ENCODE results near the gene TRH. TPM values are rescaled to one million over a fixed set of nuclear protein-coding genes. Genes with fewer than 3 reads are reported as not detected.
"Not testable (repeated sequence)": the region's sequence is repeated elsewhere in the genome, so short reads cannot be mapped to it uniquely, and the experiment has no call there.

Gene TRH
- total and polyA plus RNA-seq, 2 of the 4 experiments (the other 2 are of a cell fraction): not detected

- no peak for TF ChIP-seq SMC3 (IDR thresholded peaks at IDR 0.05; ENCODE audit: low read depth, low read length)
- TF ChIP-seq CHD1 (IDR thresholded peaks at IDR 0.05; ENCODE audit: low read depth, low read length): no peak
- TF ChIP-seq MAZ (IDR thresholded peaks at IDR 0.05; ENCODE audit: borderline replicate concordance, low read depth, low read length): no peak
- no peak for TF ChIP-seq FOS (IDR thresholded peaks at IDR 0.05; ENCODE audit: low read depth, low read length)
- no peak for TF ChIP-seq RCOR1 (IDR thresholded peaks at IDR 0.05; ENCODE audit: insufficient replicate concordance, low read length)
- Histone ChIP-seq H3K9me1 (ENCODE audit: insufficient read depth, low read length) (no peaks in the 10 kb centered on the region), H3K9me3 (ENCODE audit: control insufficient read depth, insufficient read depth, low read length) (no peaks in the 10 kb centered on the region), H2BK120ac (ENCODE audit: low read depth, low read length) (no peak overlapping the region), H2BK5ac (ENCODE audit: low read depth, low read length, poor library complexity, severe bottlenecking) (no peak overlapping the region), H3K79me1 (ENCODE audit: low read depth in 1 of 2, low read length in 2 of 2) (no peaks in the 10 kb centered on the region), H3K27ac (ENCODE audit: insufficient read depth, low read length) (no peak overlapping the region), H3K18ac (ENCODE audit: low read depth, low read length) (no peak overlapping the region), H2BK20ac (ENCODE audit: low read depth, low read length) (no peak overlapping the region), H4K5ac (ENCODE audit: low read depth, low read length) (no peak overlapping the region), H2AK5ac (ENCODE audit: low read depth, low read length) (no peak overlapping the region), H2AFZ (replicated peaks; ENCODE audit: low read length, poor library complexity) (no peak overlapping the region), H4K20me1 (ENCODE audit: insufficient read depth, low read length) (no peaks in the 10 kb centered on the region), H4K91ac (ENCODE audit: insufficient read depth, low read depth, low read length) (no peak overlapping the region), H4K8ac (ENCODE audit: low read depth in 2 of 2, low read length in 2 of 2) (no peak overlapping the region), H3K4ac (ENCODE audit: low read depth, low read length) (no peak overlapping the region), H3K36me3 (ENCODE audit: control insufficient read depth, insufficient read depth, low read length) (no peaks in the 10 kb centered on the region), H2AK9ac (replicated peaks; ENCODE audit: low read depth, low read length, poor library complexity) (no peak overlapping the region), H3K23ac (ENCODE audit: low read depth, low read length) (no peak overlapping the region), H3K4me3 (ENCODE audit: insufficient read depth, low read depth, low read length) (no peak overlapping the region), H3K9ac (ENCODE audit: low read depth, low read length) (no peak overlapping the region), H3K14ac (replicated peaks; ENCODE audit: low read depth, low read length) (no peak overlapping the region), H3K27me3 (ENCODE audit: control insufficient read depth, insufficient read depth, low read length) (peaks cover 7% of the 10 kb centered on the region), H3K56ac (ENCODE audit: extremely low read depth, insufficient read depth, low read length) (no peak overlapping the region), H3K4me2 (ENCODE audit: low read depth, low read length) (no peak overlapping the region), H3K4me1 (ENCODE audit: control insufficient read depth, insufficient read depth, low read length) (no peaks in the 10 kb centered on the region), H2BK15ac (ENCODE audit: low read depth, low read length) (no peak overlapping the region)
- BruUV-seq (replicated peaks): no TSS peak
- ATAC-seq (ENCODE audit: low read depth) (no peak), DNase-seq (peak; percentile 48)
- intact Hi-C loops (cut with micrococcal nuclease): no loop called here
- ChIA-PET POLR2A (ENCODE audit: unreplicated experiment) (no interaction called here), CTCF (no interaction called here)
- dilution Hi-C loops (cut with HindIII; ENCODE audit: low sequenced_read_pairs, unreplicated experiment): no loop called here
- WGBS, 2 experiments (ENCODE audit: extremely low coverage in 2 of 2, insufficient read length in 1 of 2): no CpG with 5 or more reads among the region's 11 CpGs
- in situ Hi-C loops (cut with MboI; ENCODE audit: low sequenced_read_pairs): no loop called here
Measured at GRCh38 chr3:130014526-130014925, 40.0 kb downstream of the TRH start.

DNA sequence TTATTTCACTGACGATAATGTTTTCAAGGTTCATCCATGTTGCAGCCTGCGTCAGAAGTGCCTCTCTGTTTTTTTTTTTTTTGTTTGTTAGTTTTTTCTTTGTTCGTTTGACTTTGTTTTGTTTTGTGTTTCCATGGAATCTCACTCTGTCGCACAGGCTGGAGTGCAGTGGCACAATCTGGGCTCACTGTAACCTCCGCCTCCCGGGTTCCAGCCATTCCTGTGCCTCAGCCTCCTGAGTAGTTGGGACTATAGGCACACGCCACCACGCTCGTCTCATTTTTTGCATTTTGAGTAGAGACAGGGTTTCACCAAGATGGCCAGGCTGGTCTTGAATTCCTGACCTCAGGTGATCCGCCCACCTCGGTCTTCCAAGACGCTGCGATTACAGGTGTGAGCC is 43.1 kb downstream of the TRH start:
- not testable (repeated sequence) for BruUV-seq (replicated peaks)

More for the DNA sequence above, 43.1 kb downstream of the TRH start:
- ATAC-seq (ENCODE audit: low read depth); H3K27ac ChIP-seq (ENCODE audit: insufficient read depth, low read length); H3K4me2 ChIP-seq (ENCODE audit: low read depth, low read length); H2BK15ac ChIP-seq (ENCODE audit: low read depth, low read length); H3K27me3 ChIP-seq (ENCODE audit: control insufficient read depth, insufficient read depth, low read length); dilution Hi-C loops (cut with HindIII; ENCODE audit: low sequenced_read_pairs, unreplicated experiment); intact Hi-C loops (cut with micrococcal nuclease); DNase-seq; H3K14ac ChIP-seq (replicated peaks; ENCODE audit: low read depth, low read length); H2BK5ac ChIP-seq (ENCODE audit: low read depth, low read length, poor library complexity, severe bottlenecking); H4K20me1 ChIP-seq (ENCODE audit: insufficient read depth, low read length); H4K8ac ChIP-seq (ENCODE audit: low read depth in 2 of 2, low read length in 2 of 2); H3K56ac ChIP-seq (ENCODE audit: extremely low read depth, insufficient read depth, low read length); H3K23ac ChIP-seq (ENCODE audit: low read depth, low read length); H4K5ac ChIP-seq (ENCODE audit: low read depth, low read length); H3K4me3 ChIP-seq (ENCODE audit: insufficient read depth, low read depth, low read length); H4K91ac ChIP-seq (ENCODE audit: insufficient read depth, low read depth, low read length); H3K18ac ChIP-seq (ENCODE audit: low read depth, low read length); H3K4ac ChIP-seq (ENCODE audit: low read depth, low read length); H3K79me1 ChIP-seq (ENCODE audit: low read depth in 1 of 2, low read length in 2 of 2); H2BK20ac ChIP-seq (ENCODE audit: low read depth, low read length); H3K4me1 ChIP-seq (ENCODE audit: control insufficient read depth, insufficient read depth, low read length); H2AK9ac ChIP-seq (replicated peaks; ENCODE audit: low read depth, low read length, poor library complexity); in situ Hi-C loops (cut with MboI; ENCODE audit: low sequenced_read_pairs); H3K9me3 ChIP-seq (ENCODE audit: control insufficient read depth, insufficient read depth, low read length); H3K9me1 ChIP-seq (ENCODE audit: insufficient read depth, low read length); CTCF ChIA-PET; H3K36me3 ChIP-seq (ENCODE audit: control insufficient read depth, insufficient read depth, low read length); H3K9ac ChIP-seq (ENCODE audit: low read depth, low read length); H2BK120ac ChIP-seq (ENCODE audit: low read depth, low read length); H2AFZ ChIP-seq (replicated peaks; ENCODE audit: low read length, poor library complexity); H2AK5ac ChIP-seq (ENCODE audit: low read depth, low read length): not testable (repeated sequence)
- 47% methylated on average over 3 of the region's 13 CpGs; no CpG with 5 or more reads in 1 of the 2 experiments for WGBS, 2 experiments (ENCODE audit: extremely low coverage in 2 of 2, insufficient read length in 1 of 2)
- POLR2A ChIA-PET (ENCODE audit: unreplicated experiment): interaction anchor here (0.7 kb wide), 1 partner anchor 76 kb away, joined by 3 read pairs; no protein-coding TSS in a partner anchor
